BLaER1 treated with 17β-estradiol and CSF1 and Interleukin-3, amounts not matched to agents 10 nM and 100 nM (cell line): ENCODE data around the gene TCF20.

Experiments
- H3K27ac ChIP-seq, 11 experiments: shearing (Covaris generic); formaldehyde crosslinking; 2 replicates each; pipeline ENCODE4 v1.8.1; 2022
- H3K27me3 ChIP-seq, 11 experiments: shearing (Covaris generic); formaldehyde crosslinking; 2 replicates each; pipeline ENCODE4 v1.8.1; 2022
- H3K36me3 ChIP-seq, 11 experiments: shearing (Covaris generic); formaldehyde crosslinking; 2 replicates each; pipeline ENCODE4 v1.8.1; 2022
- H3K4me1 ChIP-seq, 10 experiments: shearing (Covaris generic); formaldehyde crosslinking; 2 replicates each; pipeline ENCODE4 v1.8.1; 2022
- H3K4me2 ChIP-seq, 11 experiments: shearing (Covaris generic); formaldehyde crosslinking; 2 replicates each; pipeline ENCODE4 v1.8.1; 2022
- H3K4me3 ChIP-seq, 10 experiments: shearing (Covaris generic); formaldehyde crosslinking; 2 replicates each; pipeline ENCODE4 v1.8.1; 2022
- H3K9ac ChIP-seq, 11 experiments: shearing (Covaris generic); formaldehyde crosslinking; 2 replicates each; pipeline ENCODE4 v1.8.1; 2022
- H3K9me3 ChIP-seq, 11 experiments: shearing (Covaris generic); formaldehyde crosslinking; replicated peaks in 1 of 11; 2 replicates each; pipeline ENCODE4 v1.8.1; 2022
- H4K20me1 ChIP-seq, 11 experiments: shearing (Covaris generic); formaldehyde crosslinking; 2 replicates each; pipeline ENCODE4 v1.8.1; 2022
- Cebpa-rat ChIP-seq, 11 experiments: shearing (Covaris generic); IDR thresholded peaks; 2 replicates each; pipeline ENCODE4 v1.8.1; 2022

Gene TCF20

GRCh38 chr22:42233879-42234278 lies 36.6 kb downstream of the TCF20 start:
- Histone ChIP-seq H3K27ac (no peak overlapping the region), H3K27me3 (no peaks in the 10 kb centered on the region), H4K20me1 (peaks cover 40 to 97% (median 79%) of the 10 kb centered on the region in 11 experiments), H3K4me1 (peaks cover 0 to 43% (median 20%) of the 10 kb centered on the region in 10 experiments; a peak in 18 of 20 replicates), H3K36me3 (peaks cover 13 to 30% (median 23%) of the 10 kb centered on the region in 11 experiments), H3K4me3 (no peak overlapping the region), H3K9me3 (peaks cover 18 to 24% (median 21%) of the 10 kb centered on the region in 11 experiments), H3K4me2 (0 out of 22 replicates have a peak overlapping the region, but pooled peaks of 1 of the 11 experiments have one; percentile 20), H3K9ac (no peak overlapping the region)
- no peak for TF ChIP-seq Cebpa-rat (IDR thresholded peaks at IDR 0.05)

DNA sequence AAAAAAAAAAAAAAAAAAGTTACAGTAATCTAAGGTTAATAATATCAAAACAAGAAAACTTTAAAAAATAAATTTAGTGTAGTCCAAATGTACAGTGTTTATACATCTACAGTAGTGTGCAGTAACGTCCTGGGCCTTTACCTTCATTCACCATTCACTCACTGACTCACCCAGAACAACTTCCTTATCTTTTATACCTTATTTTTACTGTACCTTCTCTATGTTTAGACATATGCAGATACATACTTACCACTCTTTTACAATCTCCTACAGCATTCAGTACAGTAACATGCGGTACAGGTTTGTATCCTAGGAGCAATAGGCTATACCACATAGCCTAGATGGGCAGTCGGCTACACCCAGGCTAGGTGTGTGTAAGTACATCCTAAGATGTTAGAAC lies 38.5 kb downstream of the TCF20 start:
- no peak overlapping the region for H3K9ac ChIP-seq
- H4K20me1 ChIP-seq: peaks cover 57 to 100% (median 97%) of the 10 kb centered on the region in 11 experiments
- no peak overlapping the region for H3K27ac ChIP-seq
- H3K9me3 ChIP-seq: peaks cover 0 to 5% (median 2%) of the 10 kb centered on the region in 11 experiments; a peak in 9 of 22 replicates
- TF ChIP-seq Cebpa-rat (IDR thresholded peaks at IDR 0.05): no peak
- H3K4me2 ChIP-seq: no peak overlapping the region
- no peaks in the 10 kb centered on the region for H3K27me3 ChIP-seq
- H3K4me3 ChIP-seq: no peak overlapping the region
- peaks cover 15 to 58% (median 36%) of the 10 kb centered on the region in 10 experiments for H3K4me1 ChIP-seq
- H3K36me3 ChIP-seq: peaks cover 0 to 13% (median 7%) of the 10 kb centered on the region in 11 experiments; a peak in 9 of 22 replicates

- H3K27me3 ChIP-seq: no peaks in the 10 kb centered on the region
- no peak overlapping the region for H3K4me3 ChIP-seq
- TF ChIP-seq Cebpa-rat (IDR thresholded peaks at IDR 0.05): no peak
- peaks cover 0 to 13% (median 6%) of the 10 kb centered on the region in 11 experiments; a peak in 4 of 22 replicates for H3K36me3 ChIP-seq
- H3K4me2 ChIP-seq: no peak overlapping the region
- peaks cover 13 to 43% (median 21%) of the 10 kb centered on the region in 10 experiments; a peak in 18 of 20 replicates for H3K4me1 ChIP-seq
- no peaks in the 10 kb centered on the region for H3K9me3 ChIP-seq
- H3K9ac ChIP-seq: no peak overlapping the region
- H3K27ac ChIP-seq: no peak overlapping the region
- peaks cover 65 to 100% (median 97%) of the 10 kb centered on the region in 11 experiments for H4K20me1 ChIP-seq
These were observed 40.9 kb downstream of the TCF20 start for GRCh38 chr22:42229455-42230149.

DNA sequence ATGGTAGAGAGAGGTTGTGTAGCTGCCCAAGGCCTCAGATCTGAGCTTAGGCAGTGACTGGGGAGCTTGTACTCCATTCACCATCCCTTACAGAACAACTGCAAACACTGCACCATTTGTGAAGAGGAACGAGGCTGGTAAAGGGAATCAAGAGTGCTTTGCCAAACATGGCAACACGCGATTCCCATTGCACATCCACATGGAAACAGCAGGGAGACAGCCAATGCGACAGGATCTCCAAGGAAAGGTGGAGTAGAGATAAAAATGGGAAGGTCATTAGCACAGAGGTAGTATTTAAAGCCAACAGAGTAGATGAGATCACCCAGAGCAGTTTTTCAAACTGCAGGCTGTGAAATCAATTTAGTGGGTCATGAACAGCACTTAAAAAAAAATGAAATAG lies 42.0 kb downstream of the TCF20 start:
- H3K9ac ChIP-seq: no peak overlapping the region
- no peak overlapping the region for H3K27ac ChIP-seq
- H3K4me1 ChIP-seq: peaks cover 13 to 37% (median 21%) of the 10 kb centered on the region in 10 experiments; a peak in 18 of 20 replicates
- peak overlapping the region in 9 of 11 experiments; percentile 1 to 64 (median 39); a peak in 12 of 22 replicates for H3K4me2 ChIP-seq
- H3K9me3 ChIP-seq: no peaks in the 10 kb centered on the region
- no peak overlapping the region for H3K4me3 ChIP-seq
- peaks cover 0 to 13% (median 6%) of the 10 kb centered on the region in 11 experiments; a peak in 4 of 22 replicates for H3K36me3 ChIP-seq
- no peaks in the 10 kb centered on the region for H3K27me3 ChIP-seq
- no peak for TF ChIP-seq Cebpa-rat (IDR thresholded peaks at IDR 0.05)
- peaks cover 57 to 98% (median 96%) of the 10 kb centered on the region in 11 experiments for H4K20me1 ChIP-seq

DNA sequence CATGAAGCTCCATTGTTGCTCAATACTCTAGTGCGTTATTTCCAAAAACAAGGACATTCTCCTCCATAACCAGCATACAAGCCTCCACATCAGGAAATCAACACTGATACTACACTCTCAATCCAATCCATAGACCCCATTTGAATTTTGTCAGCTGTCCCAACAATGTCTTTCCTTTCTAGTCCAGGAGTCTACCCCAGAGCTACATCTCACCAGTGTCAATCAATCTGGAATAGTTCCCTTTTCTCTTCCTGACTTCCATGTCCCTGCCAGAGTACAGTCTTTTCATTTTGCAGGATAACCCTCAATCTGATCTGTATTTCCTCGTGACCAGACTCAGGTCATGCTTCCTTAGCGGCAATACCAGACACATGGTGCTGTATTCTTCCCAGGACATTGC lies 43.0 kb downstream of the TCF20 start:
- no peak for TF ChIP-seq Cebpa-rat (IDR thresholded peaks at IDR 0.05)
- H3K4me3 ChIP-seq: no peak overlapping the region

GRCh38 chr22:42225841-42226240 lies 44.6 kb downstream of the TCF20 start:
- peaks cover 0 to 10% (median 4%) of the 10 kb centered on the region in 11 experiments; a peak in 2 of 22 replicates for H3K36me3 ChIP-seq
- H4K20me1 ChIP-seq: peaks cover 60 to 98% (median 97%) of the 10 kb centered on the region in 11 experiments
- H3K4me3 ChIP-seq: no peak overlapping the region
- H3K9ac ChIP-seq: no peak overlapping the region
- H3K4me2 ChIP-seq: no peak overlapping the region
- TF ChIP-seq Cebpa-rat (IDR thresholded peaks at IDR 0.05): no peak
- no peak overlapping the region for H3K27ac ChIP-seq
- no peaks in the 10 kb centered on the region for H3K9me3 ChIP-seq
- no peaks in the 10 kb centered on the region for H3K27me3 ChIP-seq
- H3K4me1 ChIP-seq: peaks cover 13 to 41% (median 22%) of the 10 kb centered on the region in 10 experiments; a peak in 18 of 20 replicates

More for the DNA sequence above, 43.0 kb downstream of the TCF20 start:
- Histone ChIP-seq H3K36me3 (peaks cover 0 to 11% (median 6%) of the 10 kb centered on the region in 11 experiments; a peak in 2 of 22 replicates), H3K4me1 (peaks cover 13 to 37% (median 21%) of the 10 kb centered on the region in 10 experiments; a peak in 18 of 20 replicates), H3K9ac (no peak overlapping the region), H4K20me1 (peaks cover 57 to 98% (median 96%) of the 10 kb centered on the region in 11 experiments), H3K27ac (no peak overlapping the region), H3K27me3 (no peaks in the 10 kb centered on the region), H3K4me2 (peak overlapping the region in 6 of 11 experiments; percentile 19 to 64 (median 46); a peak in 9 of 22 replicates), H3K9me3 (no peaks in the 10 kb centered on the region)

DNA sequence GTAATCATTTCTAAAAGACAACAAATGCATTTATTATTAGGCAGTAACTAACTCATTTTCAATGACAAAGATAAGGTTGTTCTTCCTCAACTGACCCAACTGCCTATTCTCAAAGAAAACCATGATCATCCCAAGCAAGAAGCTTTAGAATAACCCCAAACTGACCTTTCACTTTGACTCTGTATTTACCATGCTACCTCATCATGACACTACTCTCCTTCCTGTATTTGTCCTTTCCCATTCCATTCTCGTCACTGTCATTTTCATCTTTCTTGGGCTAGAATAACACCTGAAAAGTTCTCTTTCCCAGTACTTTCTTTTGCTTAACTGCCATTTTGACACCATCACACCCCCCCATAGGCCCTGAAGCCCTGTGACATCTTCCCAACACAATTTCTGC lies 48.3 kb downstream of the TCF20 start:
- TF ChIP-seq Cebpa-rat (IDR thresholded peaks at IDR 0.05): no peak
- no peaks in the 10 kb centered on the region for H3K9me3 ChIP-seq
- H3K27me3 ChIP-seq: no peaks in the 10 kb centered on the region
- H3K27ac ChIP-seq: no peak overlapping the region
- H4K20me1 ChIP-seq: peaks cover 77 to 98% (median 97%) of the 10 kb centered on the region in 11 experiments
- no peak overlapping the region; a peak in 1 of 22 replicates for H3K4me2 ChIP-seq
- H3K4me1 ChIP-seq: peaks cover 0 to 12% (median 5%) of the 10 kb centered on the region in 10 experiments; a peak in 10 of 20 replicates
- peaks cover 0 to 14% (median 0%) of the 10 kb centered on the region in 11 experiments; a peak in 2 of 22 replicates for H3K36me3 ChIP-seq
- H3K4me3 ChIP-seq: no peak overlapping the region
- H3K9ac ChIP-seq: no peak overlapping the region
